Aortic smooth muscle cell (primary cell): ENCODE data around the gene ENG. TPM values are rescaled to one million over a fixed set of nuclear protein-coding genes. Genes with fewer than 3 reads are reported as not detected.

Source experiments
- total RNA-seq: library from RNA; depleted of rRNA; stranded (reverse); fragments of >200 nt; gene quantifications from 2 replicates; pipeline ENCODE4 v1.2.3, GENCODE V29; 2014

The ENG gene
- total RNA-seq, result 31.2 and 69.0 TPM in 2 replicates

DNA sequence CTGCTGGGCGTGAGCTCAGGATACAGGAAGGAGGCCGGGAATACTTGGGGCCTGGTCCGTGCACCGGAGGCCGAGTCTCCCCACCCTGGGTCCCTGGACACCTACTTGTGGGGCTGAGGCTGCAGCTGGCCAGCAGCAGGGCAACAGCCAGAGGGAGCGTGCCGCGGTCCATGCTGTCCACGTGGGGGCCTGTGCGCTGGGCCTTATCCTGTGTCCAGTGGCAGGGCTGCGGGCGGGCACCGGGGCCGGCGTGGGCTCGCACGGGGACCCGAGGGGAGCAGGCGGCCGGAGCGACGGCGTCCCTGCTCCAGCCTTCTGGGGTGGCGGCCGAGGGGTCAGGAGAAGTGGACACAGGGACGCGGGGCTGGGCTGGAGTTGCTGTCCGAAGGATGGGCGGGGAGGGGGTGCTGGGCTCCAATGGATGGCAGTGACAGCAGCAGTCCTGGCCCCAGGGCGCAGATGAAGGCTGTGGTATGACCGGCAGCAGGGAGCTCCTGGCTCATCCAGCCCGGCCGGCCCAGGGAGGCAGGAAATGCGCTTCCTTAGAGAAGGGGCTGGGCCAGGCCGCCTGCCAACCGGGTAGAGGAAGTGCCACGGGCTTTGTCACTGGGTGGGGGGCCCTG lies at the start of gene ENG:
Gene ENG (minus strand): TSS at position 475 of the 623 bp plus-strand sequence. CDS start 303 bp downstream, at position 172.

DNA sequence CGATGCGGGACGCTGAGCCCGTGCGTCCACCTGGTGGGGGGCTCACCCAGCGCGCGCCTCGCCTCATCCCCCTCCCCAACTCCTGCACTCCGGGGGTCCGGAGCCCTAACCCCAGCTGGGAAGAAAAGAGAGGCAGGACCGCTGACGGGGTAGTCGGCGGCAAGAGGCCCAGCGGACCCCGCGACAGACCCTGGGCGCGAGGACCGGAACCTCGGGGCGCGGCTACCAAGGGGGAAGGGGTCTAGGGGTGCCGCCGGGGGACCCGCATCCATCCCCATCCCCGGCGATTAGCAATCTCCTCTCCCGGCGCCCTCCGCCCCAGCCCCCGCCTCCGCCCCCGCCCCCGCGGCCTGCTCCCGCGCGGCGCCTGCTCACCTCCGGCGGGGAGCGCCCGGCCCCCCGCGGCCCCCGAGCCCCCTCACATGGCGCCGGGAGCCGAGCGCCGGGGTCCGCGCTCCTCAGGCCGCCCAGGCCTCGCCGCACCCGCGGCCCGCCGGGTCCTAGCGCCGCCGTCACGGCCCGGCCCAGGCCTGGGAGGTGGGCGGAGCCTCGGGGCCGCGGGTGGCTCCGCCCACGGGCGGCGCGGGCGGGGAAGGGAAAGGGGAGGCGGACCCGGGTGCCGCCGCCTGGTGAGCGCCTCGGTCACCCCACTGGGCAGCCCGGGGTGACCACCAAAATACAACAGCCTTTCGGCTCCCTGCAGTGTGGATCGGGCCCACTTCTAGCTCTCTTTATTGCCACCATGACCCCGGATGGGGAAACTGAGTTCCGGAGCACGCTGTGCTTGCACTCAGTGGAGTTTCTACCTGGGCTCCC lies 44.9 kb upstream of the ENG start, which contains the start of gene ST6GALNAC6:
Gene ST6GALNAC6 (minus strand): TSS at position 476 of the 816 bp plus-strand sequence. CDS start 1,622 bp downstream, outside the sequence.

DNA sequence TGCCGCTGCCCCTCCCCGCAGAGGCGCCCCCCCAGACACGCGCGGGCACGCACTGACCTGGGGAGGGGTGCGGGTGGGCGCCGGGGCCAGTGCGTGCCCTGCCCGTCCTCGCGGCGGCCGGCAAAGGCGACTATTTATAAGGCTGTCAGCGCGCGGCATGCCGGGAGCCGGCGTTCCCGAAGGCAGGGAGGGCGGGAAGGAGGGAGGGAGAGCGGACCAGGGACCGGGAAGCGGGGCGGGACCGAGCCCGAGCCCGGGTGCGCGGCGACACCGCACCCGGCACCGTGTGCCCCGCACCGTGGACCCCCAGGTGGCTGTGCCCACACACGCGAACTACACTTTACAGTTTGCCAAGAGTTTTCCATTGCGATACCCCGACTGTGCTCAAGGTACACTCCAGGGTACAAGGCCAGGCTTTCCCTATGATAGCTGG lies 23.1 kb upstream of the ENG start, which contains the start of gene AK1:
Gene AK1 (minus strand): TSS at position 110 of the 433 bp plus-strand sequence. CDS start 3,058 bp downstream, outside the sequence.

DNA sequence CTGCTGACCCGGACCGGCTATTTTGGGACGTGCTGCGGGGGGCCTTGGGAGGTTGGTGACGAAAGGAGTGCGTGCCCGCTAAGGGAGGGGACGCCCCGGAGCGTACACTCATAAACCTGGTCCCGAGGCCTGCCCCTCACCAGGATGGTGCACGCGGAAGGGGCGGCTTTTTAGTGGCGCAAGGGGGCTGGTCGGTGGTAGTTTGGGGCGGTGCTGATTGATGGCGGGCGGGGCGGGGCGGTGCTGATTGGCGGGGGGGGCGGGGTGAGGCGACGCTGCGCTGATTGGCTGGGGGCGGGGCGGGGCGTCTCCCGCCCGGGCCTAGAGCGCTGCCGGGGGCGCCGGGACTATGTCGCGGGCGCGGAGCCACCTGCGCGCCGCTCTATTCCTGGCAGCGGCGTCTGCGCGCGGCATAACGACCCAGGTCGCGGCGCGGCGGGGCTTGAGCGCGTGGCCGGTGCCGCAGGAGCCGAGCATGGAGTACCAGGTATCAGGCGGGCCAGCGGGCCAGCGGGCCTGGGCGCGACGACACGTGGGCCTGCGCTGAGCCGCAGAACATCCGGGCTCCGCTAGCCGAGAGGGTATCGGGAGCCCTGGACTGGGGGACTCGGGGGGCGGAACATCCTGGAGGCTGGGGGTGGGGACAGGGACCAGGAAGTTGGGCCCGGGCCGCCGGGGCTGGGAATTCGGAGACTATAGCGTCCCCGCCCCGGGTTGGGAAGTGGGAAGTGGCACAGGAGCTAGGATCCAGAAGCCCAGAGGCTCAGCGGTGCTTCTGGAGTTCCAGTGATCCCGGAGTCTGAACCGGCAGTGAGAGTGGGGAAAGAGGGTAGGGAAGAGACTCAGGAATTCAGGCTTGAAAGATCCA lies 51.6 kb downstream of the ENG start, which contains the start of gene FPGS:
Gene FPGS (plus strand): TSS at position 307 of the 868 bp plus-strand sequence. CDS start 43 bp downstream, at position 350.

DNA sequence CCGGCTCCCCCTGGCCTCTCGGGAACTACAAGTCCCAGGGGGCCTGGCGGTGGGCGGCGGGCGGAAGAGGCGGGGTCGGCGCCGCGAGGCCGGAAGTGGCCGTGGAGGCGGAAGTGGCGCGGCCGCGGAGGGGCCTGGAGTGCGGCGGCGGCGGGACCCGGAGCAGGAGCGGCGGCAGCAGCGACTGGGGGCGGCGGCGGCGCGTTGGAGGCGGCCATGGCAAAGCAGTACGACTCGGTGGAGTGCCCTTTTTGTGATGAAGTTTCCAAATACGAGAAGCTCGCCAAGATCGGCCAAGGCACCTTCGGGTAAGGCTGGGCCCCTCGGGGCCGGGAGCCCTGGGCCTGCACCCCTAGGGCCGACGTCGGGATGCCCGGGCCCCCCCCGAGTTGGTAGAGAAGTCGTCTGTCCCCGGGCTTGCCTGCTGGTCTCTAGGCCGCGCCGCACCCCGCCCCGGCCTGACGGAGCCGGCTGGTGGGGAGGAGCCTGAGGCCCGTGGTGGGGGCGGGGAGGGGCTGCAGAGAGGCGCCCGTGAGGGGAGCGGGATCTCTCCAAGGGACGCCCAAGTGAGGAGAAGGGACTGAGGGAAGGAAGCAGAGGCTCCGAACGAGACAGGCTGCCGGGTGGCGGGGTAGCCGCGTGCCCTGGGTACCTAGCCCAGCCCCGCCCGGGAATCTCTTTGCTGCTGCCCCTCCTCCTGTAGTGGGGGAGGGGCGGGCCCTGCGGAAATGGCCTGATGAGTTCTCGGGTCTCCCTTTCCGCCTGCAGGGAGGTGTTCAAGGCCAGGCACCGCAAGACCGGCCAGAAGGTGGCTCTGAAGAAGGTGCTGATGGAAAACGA lies 68.3 kb downstream of the ENG start, which contains the start of gene CDK9:
Gene CDK9 (plus strand): TSS at position 102 of the 840 bp plus-strand sequence. CDS start 115 bp downstream, at position 217.

DNA sequence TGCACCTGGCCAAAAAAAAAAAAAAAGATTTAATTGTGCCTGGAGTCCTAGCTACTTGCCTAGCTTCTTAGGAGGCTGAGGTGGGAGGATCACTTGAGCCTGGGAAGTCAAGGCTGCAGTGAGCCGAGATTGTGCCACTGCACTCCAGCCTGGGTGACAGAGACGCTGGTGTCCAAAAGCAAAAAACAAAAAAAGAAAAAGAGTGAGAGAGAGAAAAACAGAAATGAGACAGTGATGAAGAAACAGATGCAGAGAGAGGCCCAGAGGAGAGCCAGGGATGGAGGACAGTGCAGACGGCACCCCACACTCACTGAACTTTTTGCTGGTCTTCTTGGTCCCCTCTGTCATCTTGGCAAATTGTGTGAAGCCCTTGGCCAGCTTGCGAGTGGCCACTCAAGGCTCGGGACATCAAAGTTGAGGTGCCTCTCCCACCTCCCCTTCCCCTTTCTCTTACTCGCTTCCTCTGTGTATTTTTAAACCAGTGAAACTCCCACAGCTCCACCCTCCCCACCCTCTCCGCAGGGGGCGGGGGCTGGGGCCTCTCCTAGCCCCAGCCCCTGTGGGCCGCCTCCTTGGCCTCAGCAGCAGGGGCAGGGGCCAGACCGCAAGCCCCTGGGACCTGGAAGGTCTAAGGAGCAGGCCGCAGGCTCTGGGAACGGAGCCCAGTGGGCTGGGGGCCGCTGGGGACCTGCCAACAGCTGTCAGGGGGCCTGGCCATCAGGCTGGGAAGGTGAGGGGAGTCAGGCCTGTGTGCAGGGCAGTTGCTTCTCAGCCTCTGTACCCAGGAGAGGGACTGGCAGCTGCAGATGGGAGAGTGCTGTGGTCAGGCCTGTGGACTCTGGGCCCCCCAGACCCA lies 76.0 kb downstream of the ENG start, which contains the start of gene SH2D3C:
Gene SH2D3C (minus strand): TSS at position 387 of the 856 bp plus-strand sequence. CDS start 39 bp downstream, at position 348.

Other genes with a start within 250 kb of the ENG start
- gene STXBP1, start 242.4 kb downstream of the ENG start, total RNA-seq, result 16.0 and 16.8 TPM in 2 replicates
- gene CFAP157, start 147.7 kb downstream of the ENG start, total RNA-seq, result 0.06 and 0.13 TPM in 2 replicates
- gene PTRH1, start 139.0 kb downstream of the ENG start, total RNA-seq, result 33.9 and 36.9 TPM in 2 replicates
- gene TTC16, start 138.6 kb downstream of the ENG start, total RNA-seq, result 0.06 and 0.13 TPM in 2 replicates
- 2.3 and 2.8 TPM in 2 replicates for gene TOR2A, start 119.4 kb downstream of the ENG start, total RNA-seq
- 1.1 and 2.0 TPM in 2 replicates for gene SH2D3C, start 76.0 kb downstream of the ENG start, total RNA-seq
- gene CDK9, start 68.6 kb downstream of the ENG start, total RNA-seq, result 39.1 and 42.0 TPM in 2 replicates
- 73.4 and 76.9 TPM in 2 replicates for gene FPGS, start 51.8 kb downstream of the ENG start, total RNA-seq
- gene AK1, start 23.0 kb upstream of the ENG start, total RNA-seq, result 75.6 and 90.4 TPM in 2 replicates
- gene ST6GALNAC6, start 44.9 kb upstream of the ENG start, total RNA-seq, result 50.1 and 58.8 TPM in 2 replicates
- gene ST6GALNAC4, start 62.4 kb upstream of the ENG start, total RNA-seq, result 23.9 and 33.3 TPM in 2 replicates
- gene PIP5KL1, start 76.1 kb upstream of the ENG start, total RNA-seq, result 0.66 and 0.81 TPM in 2 replicates
- 9.6 and 11.1 TPM in 2 replicates for gene DPM2, start 83.2 kb upstream of the ENG start, total RNA-seq
- gene EEIG1, start 126.3 kb upstream of the ENG start, total RNA-seq, result 13.5 and 18.7 TPM in 2 replicates
- 9.8 and 10.8 TPM in 2 replicates for gene NAIF1, start 212.7 kb upstream of the ENG start, total RNA-seq
- gene SLC25A25, start 213.6 kb upstream of the ENG start, total RNA-seq, result 33.6 and 36.2 TPM in 2 replicates